GM19397 (cell line): Measurements from ENCODE around the gene MCIDAS.

Experiments used
- ATAC-seq: cut with Tn5 transposase; IDR thresholded peaks from one replicate; pipeline ENCODE4 v1.9.1; 2021; ENCODE audit warnings: mild to moderate bottlenecking, moderate library complexity; ENCODE audit not compliant: unreplicated experiment

MCIDAS gene

GRCh38 chr5:55171471-55171870, 55.6 kb downstream of the MCIDAS start:
- no peak for ATAC-seq
